Breast epithelium (tissue), 4 donors: ENCODE data around the gene NUP50. TPM values are rescaled to one million over a fixed set of nuclear protein-coding genes. Genes with fewer than 3 reads are reported as not detected.
"Not testable (repeated sequence)": the region's sequence is repeated elsewhere in the genome, so short reads cannot be mapped to it uniquely, and the experiment has no call there.

Experiments
- DNase-seq, 2 donors: peaks; one replicate each; pipeline ENCODE4 v3.0.0-alpha.2; 2019; ENCODE audit warnings: low spot score in 2 of 2
- H3K27ac ChIP-seq, 2 donors: fragments of 200-600 bp; sonication (generic) in 1 of 2; one replicate each; pipeline ENCODE4 v1.5.1; 2016 to 2019; ENCODE audit warnings: mild to moderate bottlenecking in 1 of 2
- H3K27me3 ChIP-seq, 2 donors: fragments of 200-600 bp; sonication (generic) in 1 of 2; one replicate each; pipeline versions ENCODE4 v1.5.1 to v1.6.0; 2017 to 2019; ENCODE audit warnings: control low read depth in 1 of 2, mild to moderate bottlenecking in 1 of 2
- H3K36me3 ChIP-seq: fragments of 200-600 bp; one replicate; pipeline ENCODE4 v1.5.1; 2019
- H3K4me1 ChIP-seq, 2 donors: fragments of 200-600 bp; sonication (generic); one replicate each; pipeline ENCODE4 v1.5.1; 2016 to 2019; ENCODE audit warnings: control low read depth in 1 of 2
- H3K4me3 ChIP-seq, 3 donors: fragments of 200-600 bp; sonication (generic); 1 replicate in 2 of 3; 2 replicates in 1 of 3; pipeline ENCODE4 v1.5.1; 2016 to 2019; ENCODE audit warnings: mild to moderate bottlenecking in 3 of 3, moderate library complexity in 2 of 3
- H3K9me3 ChIP-seq, 2 donors: fragments of 200-600 bp; sonication (generic) in 1 of 2; one replicate each; pipeline ENCODE4 v1.5.1; 2016 to 2019; ENCODE audit warnings: control low read depth in 1 of 2
- POLR2A ChIP-seq: fragments of 450-650 bp; IDR thresholded peaks from one replicate; pipeline ENCODE4 v1.6.1; 2016; ENCODE audit warnings: antibody characterized with exemption, mild to moderate bottlenecking, moderate library complexity
- POLR2AphosphoS5 ChIP-seq, 3 donors: sonication (generic); formaldehyde crosslinking; IDR thresholded peaks; one replicate each; pipeline ENCODE4 v1.6.1; 2017; ENCODE audit warnings: antibody characterized with exemption in 3 of 3
- intact Hi-C: fragments of 100-400 bp; cut with DNase I; formaldehyde crosslinking; loops from one replicate; pipeline ENCODE4 v1.15.1; 2023; ENCODE audit warnings: low total_unique reads
- total RNA-seq, 3 donors: library from RNA; depleted of rRNA; stranded (reverse); fragments of >200 nt; gene quantifications; one replicate each; pipeline ENCODE4 v1.1.0, GENCODE V29; 2016
- TF ChIP-seq, protein P1 (sequence below), 3 donors: fragments of 450-650 bp; IDR thresholded peaks; one replicate each; pipeline ENCODE4 v1.5.1; 2016 to 2017; ENCODE audit warnings: antibody characterized with exemption in 3 of 3, mild to moderate bottlenecking in 3 of 3, moderate library complexity in 3 of 3

NUP50 gene
- total RNA-seq, 3 donors from 2014 or later: 40.6 to 53.9 (median 49.2) TPM

- no peak for DNase-seq
- intact Hi-C loops: no loop called here
- Histone ChIP-seq H3K4me3 (no peak overlapping the region), H3K27me3 (no peaks in the 10 kb centered on the region), H3K9me3 (no peaks in the 10 kb centered on the region), H3K36me3 (no peaks in the 10 kb centered on the region), H3K4me1 (no peaks in the 10 kb centered on the region), H3K27ac (no peak overlapping the region)
- TF ChIP-seq POLR2A (no peak), POLR2AphosphoS5 (IDR thresholded peaks at IDR 0.05) (no peak)
Measured at GRCh38 chr22:45185718-45186514, 22.2 kb downstream of the NUP50 start.

GRCh38 chr22:45187891-45188290 is 24.2 kb downstream of the NUP50 start:
- Histone ChIP-seq H3K4me3 (no peak overlapping the region), H3K36me3 (no peaks in the 10 kb centered on the region), H3K9me3 (no peaks in the 10 kb centered on the region), H3K27me3 (no peaks in the 10 kb centered on the region), H3K4me1 (no peaks in the 10 kb centered on the region), H3K27ac (no peak overlapping the region)
- intact Hi-C loops: no loop called here
- DNase-seq: no peak
- no peak for TF ChIP-seq POLR2AphosphoS5 (IDR thresholded peaks at IDR 0.05)
- TF ChIP-seq, protein P1, sequence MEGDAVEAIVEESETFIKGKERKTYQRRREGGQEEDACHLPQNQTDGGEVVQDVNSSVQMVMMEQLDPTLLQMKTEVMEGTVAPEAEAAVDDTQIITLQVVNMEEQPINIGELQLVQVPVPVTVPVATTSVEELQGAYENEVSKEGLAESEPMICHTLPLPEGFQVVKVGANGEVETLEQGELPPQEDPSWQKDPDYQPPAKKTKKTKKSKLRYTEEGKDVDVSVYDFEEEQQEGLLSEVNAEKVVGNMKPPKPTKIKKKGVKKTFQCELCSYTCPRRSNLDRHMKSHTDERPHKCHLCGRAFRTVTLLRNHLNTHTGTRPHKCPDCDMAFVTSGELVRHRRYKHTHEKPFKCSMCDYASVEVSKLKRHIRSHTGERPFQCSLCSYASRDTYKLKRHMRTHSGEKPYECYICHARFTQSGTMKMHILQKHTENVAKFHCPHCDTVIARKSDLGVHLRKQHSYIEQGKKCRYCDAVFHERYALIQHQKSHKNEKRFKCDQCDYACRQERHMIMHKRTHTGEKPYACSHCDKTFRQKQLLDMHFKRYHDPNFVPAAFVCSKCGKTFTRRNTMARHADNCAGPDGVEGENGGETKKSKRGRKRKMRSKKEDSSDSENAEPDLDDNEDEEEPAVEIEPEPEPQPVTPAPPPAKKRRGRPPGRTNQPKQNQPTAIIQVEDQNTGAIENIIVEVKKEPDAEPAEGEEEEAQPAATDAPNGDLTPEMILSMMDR (IDR thresholded peaks at IDR 0.05): no peak
- TF ChIP-seq POLR2A: no peak

DNA sequence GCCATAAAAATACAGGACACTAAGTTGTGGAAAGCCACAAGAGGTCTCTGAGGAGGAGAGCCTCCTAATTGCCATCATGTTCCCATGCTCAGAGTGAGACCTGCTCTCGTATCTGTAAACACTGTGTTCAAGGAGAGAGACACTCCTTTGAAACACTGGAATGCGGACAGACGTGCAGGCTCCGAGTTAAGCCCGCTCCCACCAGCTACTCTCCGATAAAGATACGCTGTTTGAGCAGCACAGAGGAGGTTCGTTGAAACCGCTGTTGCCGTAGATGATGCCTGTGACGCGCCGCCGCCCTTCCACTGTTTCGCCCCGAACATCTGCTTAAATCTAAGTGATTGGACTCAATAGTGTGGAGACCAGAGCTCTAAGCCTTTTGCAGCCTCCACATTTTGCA is 25.1 kb downstream of the NUP50 start:
- Histone ChIP-seq H3K4me1 (no peaks in the 10 kb centered on the region), H3K9me3 (no peaks in the 10 kb centered on the region), H3K4me3 (no peak overlapping the region), H3K27ac (no peak overlapping the region), H3K27me3 (no peaks in the 10 kb centered on the region), H3K36me3 (no peaks in the 10 kb centered on the region)
- TF ChIP-seq, protein P1 (IDR thresholded peaks at IDR 0.05): no peak
- TF ChIP-seq POLR2A: no peak
- TF ChIP-seq POLR2AphosphoS5 (IDR thresholded peaks at IDR 0.05): no peak
- DNase-seq: no peak
- intact Hi-C loops: no loop called here

- intact Hi-C loops: no loop called here
- TF ChIP-seq, protein P1 (IDR thresholded peaks at IDR 0.05): no peak
- TF ChIP-seq POLR2AphosphoS5 (IDR thresholded peaks at IDR 0.05): no peak
- no peak for TF ChIP-seq POLR2A
- no peak overlapping the region for H3K4me3 ChIP-seq
- no peaks in the 10 kb centered on the region for H3K4me1 ChIP-seq
- no peaks in the 10 kb centered on the region for H3K36me3 ChIP-seq
- no peak overlapping the region for H3K27ac ChIP-seq
- H3K9me3 ChIP-seq: no peaks in the 10 kb centered on the region
- no peaks in the 10 kb centered on the region for H3K27me3 ChIP-seq
- no peak for DNase-seq
Measured at GRCh38 chr22:45190202-45190872, 26.6 kb downstream of the NUP50 start.

DNA sequence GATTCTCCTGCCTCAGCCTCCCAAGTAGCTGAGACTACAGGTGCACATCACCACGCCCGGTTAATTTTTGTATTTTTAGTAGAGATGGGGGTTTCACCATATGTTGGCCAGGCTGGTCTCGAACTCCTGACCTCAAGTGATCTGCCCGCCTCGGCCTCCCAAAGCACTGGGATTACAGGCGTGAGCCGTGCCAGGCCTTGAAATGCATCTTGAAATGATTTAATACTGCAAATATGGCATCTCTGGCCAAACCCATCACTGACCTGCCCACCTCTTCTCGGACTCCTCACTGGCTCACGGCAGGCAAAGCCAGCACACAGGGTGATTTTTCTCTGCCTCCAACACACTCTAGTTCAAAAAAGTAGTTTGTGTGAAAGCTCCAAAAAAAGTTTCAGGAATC is 28.0 kb downstream of the NUP50 start:
- H3K27ac ChIP-seq, DNase-seq, H3K9me3 ChIP-seq, H3K36me3 ChIP-seq, H3K4me3 ChIP-seq, H3K27me3 ChIP-seq, H3K4me1 ChIP-seq, intact Hi-C loops: not testable (repeated sequence)

- H3K4me3 ChIP-seq: no peak overlapping the region
- H3K36me3 ChIP-seq: no peaks in the 10 kb centered on the region
- no peak for TF ChIP-seq POLR2AphosphoS5 (IDR thresholded peaks at IDR 0.05)
- no peak for TF ChIP-seq POLR2A
- TF ChIP-seq, protein P1 (IDR thresholded peaks at IDR 0.05): no peak
- H3K9me3 ChIP-seq: no peaks in the 10 kb centered on the region
- H3K4me1 ChIP-seq: no peaks in the 10 kb centered on the region
- H3K27me3 ChIP-seq: no peaks in the 10 kb centered on the region
- H3K27ac ChIP-seq: no peak overlapping the region
- intact Hi-C loops: no loop called here
- no peak for DNase-seq
Measured at GRCh38 chr22:45192701-45193187, 29.0 kb downstream of the NUP50 start.
